LNCaP clone FGC (cell line): ENCODE measurements around the gene CCND3.
"Not testable (repeated sequence)": the region's sequence is repeated elsewhere in the genome, so short reads cannot be mapped to it uniquely, and the experiment has no call there.

Experiments
- DNase-seq: peaks from one replicate; pipeline ENCODE4 v3.0.0-alpha.2; 2011; ENCODE audit warnings: low read depth
- H3K4me3 ChIP-seq: 2 replicates; pipeline ENCODE4 v1.5.1; 2011; ENCODE audit warnings: mild to moderate bottlenecking, low read depth, low read length, control low read depth
- TF ChIP-seq, protein P1 (sequence below): IDR thresholded peaks from 2 replicates; pipeline ENCODE4 v1.5.1; 2012; ENCODE audit warnings: mild to moderate bottlenecking; ENCODE audit not compliant: control insufficient read depth, insufficient read depth; ENCODE audit errors: extremely low read depth

The CCND3 gene

DNA sequence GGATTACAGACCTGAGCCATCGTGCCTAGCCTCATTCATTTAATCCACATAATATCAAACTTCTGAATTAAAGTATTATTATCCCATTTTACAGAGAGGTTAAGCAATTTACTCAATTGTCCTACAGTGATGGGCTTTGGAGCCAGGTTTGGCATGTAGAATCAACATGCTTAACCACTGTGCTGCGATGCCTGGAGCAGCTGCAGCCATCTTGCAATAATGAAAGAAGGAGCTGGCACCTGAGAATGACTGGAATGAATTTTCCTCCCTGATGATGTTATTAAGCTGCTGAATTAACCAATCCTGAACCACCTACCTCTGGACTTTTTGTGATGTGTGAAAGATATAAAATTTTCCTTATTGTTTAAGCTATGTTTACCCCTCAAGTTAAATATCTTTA is 13.1 kb upstream of the CCND3 start:
- TF ChIP-seq, protein P1, sequence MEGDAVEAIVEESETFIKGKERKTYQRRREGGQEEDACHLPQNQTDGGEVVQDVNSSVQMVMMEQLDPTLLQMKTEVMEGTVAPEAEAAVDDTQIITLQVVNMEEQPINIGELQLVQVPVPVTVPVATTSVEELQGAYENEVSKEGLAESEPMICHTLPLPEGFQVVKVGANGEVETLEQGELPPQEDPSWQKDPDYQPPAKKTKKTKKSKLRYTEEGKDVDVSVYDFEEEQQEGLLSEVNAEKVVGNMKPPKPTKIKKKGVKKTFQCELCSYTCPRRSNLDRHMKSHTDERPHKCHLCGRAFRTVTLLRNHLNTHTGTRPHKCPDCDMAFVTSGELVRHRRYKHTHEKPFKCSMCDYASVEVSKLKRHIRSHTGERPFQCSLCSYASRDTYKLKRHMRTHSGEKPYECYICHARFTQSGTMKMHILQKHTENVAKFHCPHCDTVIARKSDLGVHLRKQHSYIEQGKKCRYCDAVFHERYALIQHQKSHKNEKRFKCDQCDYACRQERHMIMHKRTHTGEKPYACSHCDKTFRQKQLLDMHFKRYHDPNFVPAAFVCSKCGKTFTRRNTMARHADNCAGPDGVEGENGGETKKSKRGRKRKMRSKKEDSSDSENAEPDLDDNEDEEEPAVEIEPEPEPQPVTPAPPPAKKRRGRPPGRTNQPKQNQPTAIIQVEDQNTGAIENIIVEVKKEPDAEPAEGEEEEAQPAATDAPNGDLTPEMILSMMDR: no peak
- H3K4me3 ChIP-seq: no peak overlapping the region
- DNase-seq: no peak

DNA sequence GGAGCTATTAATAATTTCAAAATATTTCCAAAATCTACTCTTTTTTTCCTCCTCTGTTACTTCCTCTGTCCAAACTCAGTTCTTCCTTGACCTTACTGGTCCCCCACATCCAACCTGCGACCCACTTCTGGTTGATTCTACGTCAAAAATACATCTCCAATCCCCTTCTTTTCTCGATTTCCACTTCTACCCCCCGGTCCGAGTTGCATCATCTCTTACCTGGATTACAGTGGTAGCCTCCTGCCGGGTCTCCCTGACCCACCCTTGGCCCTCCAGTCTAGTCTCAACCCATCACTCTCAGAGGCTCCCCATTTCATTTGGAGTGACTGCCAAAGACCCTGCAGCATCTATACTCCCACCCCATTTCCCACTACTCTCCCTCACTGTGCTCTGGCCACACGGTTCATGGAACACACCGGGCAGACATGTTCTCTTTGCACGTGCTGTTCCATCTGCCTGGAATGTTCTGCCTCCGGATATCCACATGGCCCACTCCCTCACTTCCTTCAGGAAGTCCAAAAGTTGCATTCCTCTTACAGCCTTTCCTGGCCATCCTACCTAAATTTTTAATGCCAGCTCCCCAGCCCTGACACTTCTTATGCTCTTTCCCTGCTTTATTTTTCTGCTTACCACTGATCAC is 6.1 kb upstream of the CCND3 start:
- TF ChIP-seq, protein P1: no peak

DNA sequence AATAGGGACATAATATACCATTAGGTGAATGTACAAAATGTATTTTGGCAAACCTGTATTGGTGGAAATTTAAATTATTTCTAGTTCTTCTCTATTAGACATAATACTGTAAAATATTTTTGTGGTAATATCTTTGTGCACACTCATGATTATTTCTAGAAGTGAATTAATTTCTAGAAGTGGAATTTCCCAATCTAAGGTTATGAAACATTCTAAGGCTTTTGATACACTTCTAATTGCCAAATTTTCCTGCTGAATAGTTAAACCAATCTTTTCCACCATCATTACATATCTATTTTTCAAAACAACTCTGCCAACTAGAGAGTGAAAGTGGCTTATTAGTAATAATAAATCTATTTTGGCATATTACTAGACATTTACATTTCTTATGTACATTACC is 1.8 kb upstream of the CCND3 start:
- TF ChIP-seq, protein P1: no peak
- DNase-seq: no peak
- no peak overlapping the region for H3K4me3 ChIP-seq

More for the DNA sequence above, 6.1 kb upstream of the CCND3 start:
- DNase-seq: no peak
- no peak overlapping the region for H3K4me3 ChIP-seq

DNA sequence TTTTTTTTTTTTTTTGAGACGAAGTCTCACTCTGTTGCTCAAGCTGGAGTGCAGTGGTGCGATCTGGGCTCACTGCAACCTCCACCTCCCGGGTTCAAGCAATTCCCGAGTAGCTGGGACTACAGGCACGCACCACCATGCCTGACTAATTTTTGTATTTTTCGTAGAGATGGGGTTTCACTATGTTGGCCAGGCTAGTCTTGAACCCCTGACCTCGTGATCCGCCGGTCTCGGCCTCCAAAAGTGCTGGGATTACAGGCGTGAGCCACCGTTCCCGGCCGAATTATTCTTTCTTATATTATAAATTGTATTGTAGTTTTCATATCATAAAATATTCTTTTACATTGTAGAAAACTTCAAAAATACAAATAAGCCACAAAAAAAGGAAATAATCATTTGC is 1.3 kb upstream of the CCND3 start:
- not testable (repeated sequence) for H3K4me3 ChIP-seq, DNase-seq

DNA sequence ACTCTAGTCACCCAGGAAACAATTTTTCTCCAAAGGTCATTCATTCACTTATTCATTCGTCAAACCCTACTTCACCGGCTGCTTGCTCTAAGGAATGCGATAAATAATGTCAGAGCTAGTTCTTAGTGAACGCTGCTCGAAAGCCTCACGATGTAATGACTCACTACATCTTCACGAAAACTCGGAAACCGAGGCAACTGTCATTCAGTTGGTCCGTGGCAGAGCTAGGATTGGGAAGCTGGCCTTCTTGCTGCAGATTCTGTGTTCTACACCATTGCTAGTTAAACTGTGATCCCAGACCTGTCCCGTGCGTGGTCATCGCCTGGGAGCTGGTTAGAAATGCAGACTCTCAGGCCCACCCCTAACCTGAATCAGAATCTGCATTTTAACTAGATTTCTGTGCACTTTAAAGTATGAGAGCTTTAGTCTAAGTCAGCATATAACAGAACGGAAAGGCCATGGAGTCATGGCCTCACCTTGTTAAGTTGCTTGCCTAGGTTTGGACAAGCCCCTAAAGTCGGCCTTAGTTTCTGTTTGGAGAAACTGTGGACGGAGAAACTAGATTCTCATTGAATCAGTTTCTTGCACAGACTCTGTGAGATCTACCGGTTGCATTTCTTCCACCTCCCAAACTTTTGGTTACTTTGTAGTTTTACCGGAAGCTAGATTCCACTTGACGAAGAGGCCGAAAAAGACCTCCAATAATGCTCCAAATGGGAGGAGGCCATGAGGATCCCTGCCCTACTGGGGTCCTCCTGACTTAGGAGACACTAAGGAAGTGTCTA is 651 bp upstream of the CCND3 start:
- peak overlapping the region; percentile 92 for H3K4me3 ChIP-seq
- TF ChIP-seq, protein P1: no peak
- no peak for DNase-seq

DNA sequence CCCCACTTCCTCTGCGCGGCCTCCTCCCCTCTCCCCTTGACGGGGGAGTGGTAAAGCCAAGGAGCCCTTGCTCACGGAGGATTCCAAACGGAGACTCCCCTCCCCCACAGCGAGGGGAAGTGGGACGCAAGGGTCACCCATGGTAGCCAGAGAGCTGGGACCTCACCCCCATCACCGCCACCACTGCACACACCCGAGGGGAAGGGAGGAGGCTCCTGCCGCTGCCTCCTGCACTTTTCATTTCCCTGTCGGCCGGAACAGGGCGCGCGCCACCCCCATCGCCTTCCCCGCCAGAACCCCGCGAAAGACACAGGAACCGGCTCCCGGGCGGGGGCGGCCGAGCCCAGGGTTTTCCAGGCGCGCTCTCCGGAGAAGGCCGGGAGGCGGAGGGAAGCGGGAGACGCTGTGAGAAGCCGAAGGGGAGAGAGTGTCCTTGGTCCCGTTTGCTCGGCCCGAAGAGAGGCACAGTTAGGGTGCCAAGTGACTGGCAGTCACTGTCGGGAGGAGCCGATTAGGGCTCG is 789 bp downstream of the CCND3 start:
- no peak for DNase-seq
- peak overlapping the region; percentile 92 for H3K4me3 ChIP-seq
- TF ChIP-seq, protein P1: no peak

DNA sequence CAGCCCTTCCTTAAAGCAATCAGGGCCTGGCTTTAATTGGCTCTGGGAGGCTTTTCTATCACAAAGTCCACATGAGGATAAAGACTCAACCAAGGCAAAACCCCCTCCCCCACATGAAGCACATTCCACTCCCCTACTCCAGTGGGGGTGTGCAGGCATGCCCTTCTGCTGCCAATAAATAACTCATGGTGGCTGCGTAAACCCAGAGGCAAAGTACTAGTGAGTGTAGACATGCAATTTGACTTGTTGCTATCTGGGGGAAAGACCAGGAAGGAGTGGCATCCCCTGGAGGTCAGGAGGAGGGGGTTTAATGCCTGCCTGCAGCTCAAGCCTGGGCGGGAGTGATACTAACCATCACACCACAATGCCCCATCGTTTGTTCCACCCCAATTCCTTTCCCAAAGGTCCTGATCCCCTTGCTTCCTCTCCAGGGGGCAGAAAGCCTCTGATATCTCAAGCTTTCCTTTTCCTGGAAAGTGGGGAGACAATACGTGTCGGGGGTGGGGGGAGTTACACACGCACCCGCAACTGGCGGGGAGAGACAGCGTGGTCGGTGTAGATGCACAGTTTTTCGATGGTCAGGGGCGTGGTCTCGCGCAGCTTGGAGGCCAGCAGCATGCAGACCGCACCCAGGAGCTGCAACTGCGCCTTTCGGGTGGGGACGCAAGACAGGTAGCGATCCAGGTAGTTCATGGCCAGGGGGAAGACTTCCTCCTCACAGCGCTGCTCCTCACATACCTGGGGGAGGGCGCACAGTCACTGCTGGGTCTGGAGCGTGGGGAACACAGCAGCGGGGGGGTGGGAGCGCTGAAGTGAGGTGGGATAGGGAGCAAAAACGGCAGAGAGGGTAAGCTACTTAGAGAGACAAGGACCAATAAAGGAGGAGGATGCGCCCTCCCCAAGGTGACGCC is 1.5 kb downstream of the CCND3 start:
- TF ChIP-seq, protein P1: no peak
- peak overlapping the region; percentile 92 for H3K4me3 ChIP-seq
- no peak for DNase-seq
